Loucy (cell line): ENCODE measurements around the gene SLC9A8.

Source experiments
- EZH2phosphoT487 ChIP-seq: fragments of 200-600 bp; IDR thresholded peaks from 2 replicates; pipeline ENCODE4 v1.6.1; 2018; ENCODE audit warnings: antibody characterized with exemption, mild to moderate bottlenecking, moderate library complexity, borderline replicate concordance
- TF ChIP-seq, protein P1 (sequence below): fragments of 200-600 bp; sonication (generic); conservative IDR thresholded peaks from 2 replicates; pipeline ENCODE4 v1.5.1; 2014; ENCODE audit warnings: mild to moderate bottlenecking, antibody characterized with exemption, low read length

- TF ChIP-seq, protein P1, sequence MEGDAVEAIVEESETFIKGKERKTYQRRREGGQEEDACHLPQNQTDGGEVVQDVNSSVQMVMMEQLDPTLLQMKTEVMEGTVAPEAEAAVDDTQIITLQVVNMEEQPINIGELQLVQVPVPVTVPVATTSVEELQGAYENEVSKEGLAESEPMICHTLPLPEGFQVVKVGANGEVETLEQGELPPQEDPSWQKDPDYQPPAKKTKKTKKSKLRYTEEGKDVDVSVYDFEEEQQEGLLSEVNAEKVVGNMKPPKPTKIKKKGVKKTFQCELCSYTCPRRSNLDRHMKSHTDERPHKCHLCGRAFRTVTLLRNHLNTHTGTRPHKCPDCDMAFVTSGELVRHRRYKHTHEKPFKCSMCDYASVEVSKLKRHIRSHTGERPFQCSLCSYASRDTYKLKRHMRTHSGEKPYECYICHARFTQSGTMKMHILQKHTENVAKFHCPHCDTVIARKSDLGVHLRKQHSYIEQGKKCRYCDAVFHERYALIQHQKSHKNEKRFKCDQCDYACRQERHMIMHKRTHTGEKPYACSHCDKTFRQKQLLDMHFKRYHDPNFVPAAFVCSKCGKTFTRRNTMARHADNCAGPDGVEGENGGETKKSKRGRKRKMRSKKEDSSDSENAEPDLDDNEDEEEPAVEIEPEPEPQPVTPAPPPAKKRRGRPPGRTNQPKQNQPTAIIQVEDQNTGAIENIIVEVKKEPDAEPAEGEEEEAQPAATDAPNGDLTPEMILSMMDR = no peak
- no peak for TF ChIP-seq EZH2phosphoT487
These were observed 22.4 kb downstream of the SLC9A8 start for GRCh38 chr20:49835031-49835430.
